Measurements from ENCODE around the gene SVOPL.

SVOPL gene

GRCh38 chr7:138662076-138662990 lies 38.8 kb downstream of the SVOPL start:
- H3K4me3 ChIP-seq (ENCODE audit: low read depth, low read length) = no peak overlapping the region
- TF ChIP-seq CTCF (IDR thresholded peaks at IDR 0.05; ENCODE audit: borderline replicate concordance, insufficient read depth, low read depth, low read length) = no peak

DNA sequence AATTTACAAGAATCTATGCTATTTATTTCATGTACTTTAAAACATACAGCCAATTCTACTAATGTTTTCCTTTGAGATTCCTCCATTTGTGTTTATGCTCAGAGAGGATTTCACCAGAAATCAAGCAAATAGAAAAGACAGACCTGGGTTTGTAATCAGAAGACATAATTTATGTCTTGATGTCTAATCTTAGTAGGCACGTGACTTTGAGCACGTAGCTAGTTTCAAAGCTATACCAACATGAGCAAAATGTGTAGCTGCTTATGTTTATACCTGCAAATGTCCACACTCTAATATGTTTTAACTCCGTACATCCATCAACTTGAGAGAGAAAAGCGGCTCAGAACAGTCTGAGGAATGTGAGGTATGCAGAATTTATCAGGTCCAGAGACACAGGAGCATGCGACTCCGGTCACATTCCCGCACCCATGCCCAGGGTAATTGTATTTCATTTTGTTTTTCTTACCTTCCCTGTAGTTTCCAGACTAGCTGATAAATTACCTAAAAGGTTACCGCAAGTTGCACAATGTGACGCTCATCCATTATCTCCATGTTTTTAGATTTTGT lies 40.0 kb downstream of the SVOPL start:
- H3K4me3 ChIP-seq (ENCODE audit: low read depth, low read length) = no peak overlapping the region
- no peak for TF ChIP-seq CTCF (IDR thresholded peaks at IDR 0.05; ENCODE audit: borderline replicate concordance, insufficient read depth, low read depth, low read length)

DNA sequence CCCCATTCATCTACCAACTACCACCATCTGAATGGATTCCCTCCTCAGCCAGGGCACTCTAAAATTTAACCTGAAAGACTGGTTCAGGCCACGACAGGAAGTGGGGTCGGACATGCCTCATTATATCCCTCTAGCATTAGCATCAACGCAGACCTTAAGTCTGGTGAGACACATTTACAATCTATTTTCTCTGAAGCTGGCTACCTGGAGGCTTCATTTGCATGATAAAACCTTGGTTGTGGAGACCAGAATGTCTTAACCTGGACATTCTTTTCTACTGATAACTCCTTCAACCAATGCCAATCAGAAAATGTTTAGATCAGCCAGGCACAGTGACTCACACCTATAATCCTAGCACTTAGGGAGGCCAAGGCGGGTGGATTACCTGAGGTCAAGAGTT lies 42.3 kb downstream of the SVOPL start:
- TF ChIP-seq CTCF (IDR thresholded peaks at IDR 0.05; ENCODE audit: borderline replicate concordance, insufficient read depth, low read depth, low read length) = no peak
- H3K4me3 ChIP-seq (ENCODE audit: low read depth, low read length) = no peak overlapping the region

- no peak for TF ChIP-seq CTCF (IDR thresholded peaks at IDR 0.05; ENCODE audit: borderline replicate concordance, insufficient read depth, low read depth, low read length)
- no peak overlapping the region for H3K4me3 ChIP-seq (ENCODE audit: low read depth, low read length)
Measured at GRCh38 chr7:138657854-138658386, 43.2 kb downstream of the SVOPL start.

DNA sequence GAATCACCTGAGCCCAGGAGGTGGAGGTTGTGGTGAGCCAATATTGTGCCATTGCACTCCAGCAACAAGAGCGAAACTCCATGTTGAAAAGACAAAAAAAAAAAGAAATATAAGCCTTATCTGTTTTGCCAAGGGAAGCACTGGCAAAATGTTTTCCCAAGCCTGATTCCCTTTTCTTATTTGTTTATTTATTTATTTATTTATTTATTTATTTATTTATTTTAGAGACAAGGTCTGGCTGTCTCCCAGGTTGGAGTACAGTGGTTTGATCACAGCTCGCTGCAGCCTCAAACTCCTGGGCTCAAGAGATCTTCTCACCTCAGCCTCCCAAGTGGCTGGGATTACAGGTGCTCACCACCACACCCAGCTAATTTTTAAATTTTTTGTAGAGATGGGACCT lies 44.2 kb downstream of the SVOPL start:
- TF ChIP-seq CTCF (IDR thresholded peaks at IDR 0.05; ENCODE audit: borderline replicate concordance, insufficient read depth, low read depth, low read length) = no peak
- no peak overlapping the region for H3K4me3 ChIP-seq (ENCODE audit: low read depth, low read length)

- no peak overlapping the region for H3K4me3 ChIP-seq (ENCODE audit: low read depth, low read length)
- no peak for TF ChIP-seq CTCF (IDR thresholded peaks at IDR 0.05; ENCODE audit: borderline replicate concordance, insufficient read depth, low read depth, low read length)
Measured at GRCh38 chr7:138654616-138655015, 46.5 kb downstream of the SVOPL start.
